ENCODE data around the gene ARID3A.

ARID3A gene

GRCh38 chr19:932648-933552 is 7.1 kb downstream of the ARID3A start:
- DNase-seq: no peak

GRCh38 chr19:933553-933882 is 7.7 kb downstream of the ARID3A start:
- DNase-seq: no peak

GRCh38 chr19:934197-934840 is 8.5 kb downstream of the ARID3A start:
- no peak for DNase-seq

- no peak for DNase-seq
Observed at GRCh38 chr19:934865-935479, 9.1 kb downstream of the ARID3A start.

GRCh38 chr19:936175-936546 is 10.3 kb downstream of the ARID3A start:
- DNase-seq: no peak

- no peak for DNase-seq
Observed at GRCh38 chr19:937259-937694, 11.4 kb downstream of the ARID3A start.

- DNase-seq: no peak
Observed at GRCh38 chr19:938233-938923, 12.5 kb downstream of the ARID3A start.

GRCh38 chr19:939439-939838 is 13.6 kb downstream of the ARID3A start:
- DNase-seq: no peak

GRCh38 chr19:939922-940321 is 14.1 kb downstream of the ARID3A start:
- DNase-seq: no peak

- no peak for DNase-seq
Observed at GRCh38 chr19:940591-941291, 14.9 kb downstream of the ARID3A start.

GRCh38 chr19:941292-942132 is 15.7 kb downstream of the ARID3A start:
- no peak for DNase-seq

- no peak for DNase-seq
Observed at GRCh38 chr19:942133-942645, 16.4 kb downstream of the ARID3A start.

GRCh38 chr19:943551-944170 is 17.8 kb downstream of the ARID3A start:
- no peak for DNase-seq

GRCh38 chr19:944171-944567 is 18.3 kb downstream of the ARID3A start:
- DNase-seq: no peak

GRCh38 chr19:944663-945241 is 18.9 kb downstream of the ARID3A start:
- no peak for DNase-seq

GRCh38 chr19:945401-946252 is 19.8 kb downstream of the ARID3A start:
- DNase-seq: no peak

GRCh38 chr19:947090-947706 is 21.4 kb downstream of the ARID3A start:
- no peak for DNase-seq

- no peak for DNase-seq
Observed at GRCh38 chr19:947707-948539, 22.1 kb downstream of the ARID3A start.

Data from NCI-H2107 (cell line).